ENCODE results near the gene LRP1B. TPM values are rescaled to one million over a fixed set of nuclear protein-coding genes. Genes with fewer than 3 reads are reported as not detected.

Gene LRP1B
- total RNA-seq, 1 experiment from 2014 or later: 0.52 TPM

- TF ChIP-seq NFE2L1 (CRISPR knock-in tag; IDR thresholded peaks at IDR 0.05): no peak
- TF ChIP-seq ELF4 (CRISPR knock-in tag; IDR thresholded peaks at IDR 0.05; ENCODE audit: low read depth): no peak
- TF ChIP-seq ERG (CRISPR knock-in tag; IDR thresholded peaks at IDR 0.05): no peak
Measured at GRCh38 chr2:140273408-140273807, 1857.4 kb downstream of the LRP1B start (continued).

- CTCF ChIA-PET: no interaction called here
- no peak for TF ChIP-seq ZNF138 (CRISPR knock-in tag; conservative IDR thresholded peaks at IDR 0.05)
- no peak for TF ChIP-seq MLX (CRISPR knock-in tag; IDR thresholded peaks at IDR 0.05)
- no peak for TF ChIP-seq ATF6 (CRISPR knock-in tag; IDR thresholded peaks at IDR 0.05)
- no peak for TF ChIP-seq NFE2L1 (CRISPR knock-in tag; IDR thresholded peaks at IDR 0.05)
- no peak for TF ChIP-seq GABPB1 (CRISPR knock-in tag; IDR thresholded peaks at IDR 0.05)
- TF ChIP-seq CDX4 (CRISPR knock-in tag; IDR thresholded peaks at IDR 0.05; ENCODE audit: borderline replicate concordance): no peak
- no peak for TF ChIP-seq ATF2 (CRISPR knock-in tag; IDR thresholded peaks at IDR 0.05; ENCODE audit: borderline replicate concordance, low read depth)
- TF ChIP-seq ATF1 (CRISPR knock-in tag; IDR thresholded peaks at IDR 0.05): no peak
- TF ChIP-seq MYBL2 (CRISPR knock-in tag; IDR thresholded peaks at IDR 0.05): no peak
- no peak for TF ChIP-seq ZNF232 (CRISPR knock-in tag; IDR thresholded peaks at IDR 0.05)
- TF ChIP-seq ZNF219 (CRISPR knock-in tag; IDR thresholded peaks at IDR 0.05; ENCODE audit: borderline replicate concordance): no peak
- no peak for TF ChIP-seq ZNF396 (CRISPR knock-in tag; IDR thresholded peaks at IDR 0.05; ENCODE audit: borderline replicate concordance)
- TF ChIP-seq ETV6 (CRISPR knock-in tag; IDR thresholded peaks at IDR 0.05): no peak
- TF ChIP-seq ZNF532 (CRISPR knock-in tag; IDR thresholded peaks at IDR 0.05; ENCODE audit: borderline replicate concordance): no peak
- TF ChIP-seq CREM (CRISPR knock-in tag; IDR thresholded peaks at IDR 0.05): no peak
- no peak for TF ChIP-seq E2F4 (CRISPR knock-in tag; IDR thresholded peaks at IDR 0.05; ENCODE audit: borderline replicate concordance, low read depth)
- H3K4me3 Mint-ChIP-seq: no peak overlapping the region
- no peaks in the 10 kb centered on the region for H3K36me3 Mint-ChIP-seq
- no peaks in the 10 kb centered on the region for H3K9me3 Mint-ChIP-seq
- POLR2A ChIA-PET: no interaction called here
- H3K27me3 Mint-ChIP-seq (ENCODE audit: low read depth): no peaks in the 10 kb centered on the region
- DNase-seq (ENCODE audit: low spot score) (no peak), ATAC-seq (no peak)
- 0 out of 2 replicates have a peak, but pooled peaks cover 2% of the 10 kb centered on the region for H3K4me1 Mint-ChIP-seq
- no peak overlapping the region for H3K27ac Mint-ChIP-seq
Measured at GRCh38 chr2:140270224-140270623, 1860.6 kb downstream of the LRP1B start.

All from WTC11 (cell line).